Measurements from ENCODE around the gene PRDM16. TPM values are rescaled to one million over a fixed set of nuclear protein-coding genes. Genes with fewer than 3 reads are reported as not detected.

Gene PRDM16
- total RNA-seq, 1 donor from 2014 or later, result 18.3 TPM

- DNase-seq (ENCODE audit: low spot score), result no peak
- no peaks in the 10 kb centered on the region for H3K36me3 Mint-ChIP-seq (ENCODE audit: low read depth)
- no peaks in the 10 kb centered on the region for H3K9me3 Mint-ChIP-seq (ENCODE audit: low read depth)
- peaks cover 15% of the 10 kb centered on the region for H3K4me1 Mint-ChIP-seq (ENCODE audit: low read depth)
- peaks cover 2% of the 10 kb centered on the region for H3K27me3 Mint-ChIP-seq (ENCODE audit: low read depth)
- H3K27ac Mint-ChIP-seq (ENCODE audit: unreplicated experiment), result no peak overlapping the region
- TF ChIP-seq, protein P1, sequence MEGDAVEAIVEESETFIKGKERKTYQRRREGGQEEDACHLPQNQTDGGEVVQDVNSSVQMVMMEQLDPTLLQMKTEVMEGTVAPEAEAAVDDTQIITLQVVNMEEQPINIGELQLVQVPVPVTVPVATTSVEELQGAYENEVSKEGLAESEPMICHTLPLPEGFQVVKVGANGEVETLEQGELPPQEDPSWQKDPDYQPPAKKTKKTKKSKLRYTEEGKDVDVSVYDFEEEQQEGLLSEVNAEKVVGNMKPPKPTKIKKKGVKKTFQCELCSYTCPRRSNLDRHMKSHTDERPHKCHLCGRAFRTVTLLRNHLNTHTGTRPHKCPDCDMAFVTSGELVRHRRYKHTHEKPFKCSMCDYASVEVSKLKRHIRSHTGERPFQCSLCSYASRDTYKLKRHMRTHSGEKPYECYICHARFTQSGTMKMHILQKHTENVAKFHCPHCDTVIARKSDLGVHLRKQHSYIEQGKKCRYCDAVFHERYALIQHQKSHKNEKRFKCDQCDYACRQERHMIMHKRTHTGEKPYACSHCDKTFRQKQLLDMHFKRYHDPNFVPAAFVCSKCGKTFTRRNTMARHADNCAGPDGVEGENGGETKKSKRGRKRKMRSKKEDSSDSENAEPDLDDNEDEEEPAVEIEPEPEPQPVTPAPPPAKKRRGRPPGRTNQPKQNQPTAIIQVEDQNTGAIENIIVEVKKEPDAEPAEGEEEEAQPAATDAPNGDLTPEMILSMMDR (IDR thresholded peaks at IDR 0.05), result no peak
- no peak overlapping the region for H3K4me3 Mint-ChIP-seq (ENCODE audit: unreplicated experiment)
Observed at GRCh38 chr1:3377604-3378279, 308.7 kb downstream of the PRDM16 start.

GRCh38 chr1:3378411-3379208, 309.6 kb downstream of the PRDM16 start:
- no peaks in the 10 kb centered on the region for H3K36me3 Mint-ChIP-seq (ENCODE audit: low read depth)
- no peak for DNase-seq (ENCODE audit: low spot score)
- no peak overlapping the region for H3K4me3 Mint-ChIP-seq (ENCODE audit: unreplicated experiment)
- peaks cover 7% of the 10 kb centered on the region for H3K4me1 Mint-ChIP-seq (ENCODE audit: low read depth)
- no peak overlapping the region for H3K27ac Mint-ChIP-seq (ENCODE audit: unreplicated experiment)
- H3K9me3 Mint-ChIP-seq (ENCODE audit: low read depth), result no peaks in the 10 kb centered on the region
- TF ChIP-seq, protein P1 (IDR thresholded peaks at IDR 0.05), result no peak
- peaks cover 2% of the 10 kb centered on the region for H3K27me3 Mint-ChIP-seq (ENCODE audit: low read depth)

GRCh38 chr1:3379934-3380333, 310.9 kb downstream of the PRDM16 start:
- H3K27me3 Mint-ChIP-seq (ENCODE audit: low read depth), result peaks cover 2% of the 10 kb centered on the region
- H3K9me3 Mint-ChIP-seq (ENCODE audit: low read depth), result no peaks in the 10 kb centered on the region
- no peaks in the 10 kb centered on the region for H3K36me3 Mint-ChIP-seq (ENCODE audit: low read depth)
- no peak overlapping the region for H3K4me3 Mint-ChIP-seq (ENCODE audit: unreplicated experiment)
- DNase-seq (ENCODE audit: low spot score), result no peak
- TF ChIP-seq, protein P1 (IDR thresholded peaks at IDR 0.05), result no peak
- H3K4me1 Mint-ChIP-seq (ENCODE audit: low read depth), result peaks cover 4% of the 10 kb centered on the region
- no peak overlapping the region for H3K27ac Mint-ChIP-seq (ENCODE audit: unreplicated experiment)

DNA sequence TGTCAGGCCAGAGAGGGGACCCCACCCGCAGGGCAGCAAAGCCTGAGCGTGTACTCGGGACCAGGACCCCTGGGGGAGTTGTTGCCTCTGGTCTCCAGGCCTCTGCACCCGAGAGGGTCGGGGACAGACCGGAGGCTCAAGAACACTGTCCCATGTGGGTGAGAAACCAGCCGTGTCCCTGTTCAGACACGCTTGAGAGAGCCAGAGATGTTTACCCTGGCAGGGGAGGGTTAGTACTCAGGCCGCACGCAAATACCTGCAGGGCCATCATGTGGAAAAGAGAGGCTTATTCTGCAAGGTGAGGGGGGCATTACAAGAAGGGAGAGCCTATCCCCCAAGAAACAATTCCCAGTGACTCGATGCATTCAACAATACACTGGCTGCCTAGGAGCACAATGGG, 311.5 kb downstream of the PRDM16 start:
- H3K9me3 Mint-ChIP-seq (ENCODE audit: low read depth), result no peaks in the 10 kb centered on the region
- no peak overlapping the region for H3K4me3 Mint-ChIP-seq (ENCODE audit: unreplicated experiment)
- no peaks in the 10 kb centered on the region for H3K36me3 Mint-ChIP-seq (ENCODE audit: low read depth)
- TF ChIP-seq, protein P1 (IDR thresholded peaks at IDR 0.05), result no peak
- H3K4me1 Mint-ChIP-seq (ENCODE audit: low read depth), result no peaks in the 10 kb centered on the region
- peaks cover 2% of the 10 kb centered on the region for H3K27me3 Mint-ChIP-seq (ENCODE audit: low read depth)
- H3K27ac Mint-ChIP-seq (ENCODE audit: unreplicated experiment), result no peak overlapping the region
- DNase-seq (ENCODE audit: low spot score), result no peak

DNA sequence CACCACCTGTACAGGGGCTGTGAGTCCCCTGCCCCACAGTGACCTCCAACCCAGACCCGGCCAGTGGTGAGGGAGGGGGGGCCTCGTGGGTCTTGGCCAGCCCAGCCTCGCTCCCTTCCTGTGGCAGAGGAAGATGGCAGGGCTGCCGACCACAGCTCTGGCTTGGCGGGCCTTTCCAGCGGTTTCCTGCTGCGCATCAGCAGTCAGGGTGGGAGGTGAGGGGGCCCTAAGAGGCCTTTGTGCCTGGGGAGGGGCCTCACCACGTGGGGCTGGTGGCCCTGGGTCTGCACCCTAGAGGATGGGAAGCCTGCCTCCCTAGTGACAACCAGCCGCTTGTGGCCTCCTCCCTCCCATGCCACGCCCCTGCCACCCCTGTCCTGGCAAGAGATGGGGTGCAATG, 312.9 kb downstream of the PRDM16 start:
- Mint-ChIP-seq H3K27ac (ENCODE audit: unreplicated experiment) (no peak overlapping the region), H3K36me3 (ENCODE audit: low read depth) (peaks cover 1% of the 10 kb centered on the region), H3K4me1 (ENCODE audit: low read depth) (no peaks in the 10 kb centered on the region), H3K4me3 (ENCODE audit: unreplicated experiment) (no peak overlapping the region), H3K9me3 (ENCODE audit: low read depth) (no peaks in the 10 kb centered on the region), H3K27me3 (ENCODE audit: low read depth) (no peaks in the 10 kb centered on the region)
- TF ChIP-seq, protein P1 (IDR thresholded peaks at IDR 0.05), result no peak
- no peak for DNase-seq (ENCODE audit: low spot score)
